ENCODE results near the gene BMPR1A. TPM values are rescaled to one million over a fixed set of nuclear protein-coding genes. Genes with fewer than 3 reads are reported as not detected.

Gene BMPR1A
- total RNA-seq, 1 experiment from 2014 or later: 94.3 TPM

GRCh38 chr10:86753051-86753450 is 3.4 kb upstream of the BMPR1A start:
- CTCF ChIA-PET: no interaction called here
- BruUV-seq (replicated peaks): no TSS peak
- no peak for TF ChIP-seq CTCF (IDR thresholded peaks at IDR 0.05)
- no peak for TF ChIP-seq POLR2AphosphoS5 (IDR thresholded peaks at IDR 0.05; ENCODE audit: low read depth, low read length)
- no peak for TF ChIP-seq TCF7L2 (IDR thresholded peaks at IDR 0.05; ENCODE audit: low read depth, low read length)
- TF ChIP-seq REST (IDR thresholded peaks at IDR 0.05; ENCODE audit: insufficient read depth in 1 of 2, low read depth in 2 of 2, low read length in 1 of 2): no peak
- TF ChIP-seq SIN3A (IDR thresholded peaks at IDR 0.05; ENCODE audit: borderline replicate concordance, insufficient read depth, low read depth, low read length): no peak

GRCh38 chr10:86753638-86754434 is 2.6 kb upstream of the BMPR1A start:
- ChIA-PET POLR2A (interaction anchor here (0.6 kb wide), 2 partner anchors 13 to 20 kb away, joined by 6 to 7 read pairs; no protein-coding TSS in a partner anchor), CTCF (no interaction called here)
- TF ChIP-seq CTCF (IDR thresholded peaks at IDR 0.05): no peak
- no peak for TF ChIP-seq POLR2AphosphoS5 (IDR thresholded peaks at IDR 0.05; ENCODE audit: low read depth, low read length)
- TF ChIP-seq REST (IDR thresholded peaks at IDR 0.05; ENCODE audit: insufficient read depth in 1 of 2, low read depth in 2 of 2, low read length in 1 of 2): no peak
- TF ChIP-seq TCF7L2 (IDR thresholded peaks at IDR 0.05; ENCODE audit: low read depth, low read length): no peak
- TF ChIP-seq SIN3A (IDR thresholded peaks at IDR 0.05; ENCODE audit: borderline replicate concordance, insufficient read depth, low read depth, low read length): no peak
- H3K9me3 ChIP-seq (ENCODE audit: control insufficient read depth, insufficient read depth, low read depth, low read length): no peaks in the 10 kb centered on the region
- intact Hi-C loops (cut with micrococcal nuclease; ENCODE audit: unreplicated experiment) (no loop called here), in situ Hi-C loops (cut with HindIII; ENCODE audit: low pct_unique_long_range_greater_than_20kb, low sequenced_read_pairs) (no loop called here)
- H3K4me1 ChIP-seq (ENCODE audit: control insufficient read depth, insufficient read depth, low read length): peaks cover 13% of the 10 kb centered on the region
- H3K4me3 ChIP-seq (ENCODE audit: low read depth in 2 of 2, low read length in 2 of 2): no peak overlapping the region
- H3K36me3 ChIP-seq (ENCODE audit: control insufficient read depth, insufficient read depth, low read length): no peaks in the 10 kb centered on the region
- H3K27ac ChIP-seq (ENCODE audit: low read length): no peak overlapping the region
- H3K27me3 ChIP-seq (ENCODE audit: control insufficient read depth, insufficient read depth, low read length): no peaks in the 10 kb centered on the region
- no TSS peak for BruUV-seq (replicated peaks)
- no peak for DNase-seq (ENCODE audit: low read depth, low spot score)
- ATAC-seq: no peak

More at GRCh38 chr10:86753051-86753450, 3.4 kb upstream of the BMPR1A start:
- no peak for ATAC-seq
- H3K27ac ChIP-seq (ENCODE audit: low read length): no peak overlapping the region
- peaks cover 11% of the 10 kb centered on the region for H3K4me1 ChIP-seq (ENCODE audit: control insufficient read depth, insufficient read depth, low read length)
- DNase-seq (ENCODE audit: low read depth, low spot score): no peak
- no peaks in the 10 kb centered on the region for H3K27me3 ChIP-seq (ENCODE audit: control insufficient read depth, insufficient read depth, low read length)
- POLR2A ChIA-PET: interaction anchor here (0.6 kb wide), 1 partner anchor 19 kb away, joined by 6 read pairs; no protein-coding TSS in a partner anchor
- in situ Hi-C loops (cut with HindIII; ENCODE audit: low pct_unique_long_range_greater_than_20kb, low sequenced_read_pairs): no loop called here
- H3K9me3 ChIP-seq (ENCODE audit: control insufficient read depth, insufficient read depth, low read depth, low read length): no peaks in the 10 kb centered on the region
- H3K4me3 ChIP-seq (ENCODE audit: low read depth in 2 of 2, low read length in 2 of 2): no peak overlapping the region
- intact Hi-C loops (cut with micrococcal nuclease; ENCODE audit: unreplicated experiment): no loop called here
- H3K36me3 ChIP-seq (ENCODE audit: control insufficient read depth, insufficient read depth, low read length): no peaks in the 10 kb centered on the region

Data from Panc1 (cell line).